GM18873 (cell line): ENCODE data around the gene NFATC4.

ENCODE experiments used
- ATAC-seq: cut with Tn5 transposase; IDR thresholded peaks from one replicate; pipeline ENCODE4 v1.9.1; 2021; ENCODE audit warnings: mild to moderate bottlenecking, moderate library complexity, moderate number of reproducible peaks; ENCODE audit not compliant: unreplicated experiment, low FRiP score

The NFATC4 gene

GRCh38 chr14:24404814-24405213 is 36.8 kb downstream of the NFATC4 start:
- ATAC-seq: no peak

- ATAC-seq: no peak
Observed at GRCh38 chr14:24406416-24406815, 38.4 kb downstream of the NFATC4 start.

DNA sequence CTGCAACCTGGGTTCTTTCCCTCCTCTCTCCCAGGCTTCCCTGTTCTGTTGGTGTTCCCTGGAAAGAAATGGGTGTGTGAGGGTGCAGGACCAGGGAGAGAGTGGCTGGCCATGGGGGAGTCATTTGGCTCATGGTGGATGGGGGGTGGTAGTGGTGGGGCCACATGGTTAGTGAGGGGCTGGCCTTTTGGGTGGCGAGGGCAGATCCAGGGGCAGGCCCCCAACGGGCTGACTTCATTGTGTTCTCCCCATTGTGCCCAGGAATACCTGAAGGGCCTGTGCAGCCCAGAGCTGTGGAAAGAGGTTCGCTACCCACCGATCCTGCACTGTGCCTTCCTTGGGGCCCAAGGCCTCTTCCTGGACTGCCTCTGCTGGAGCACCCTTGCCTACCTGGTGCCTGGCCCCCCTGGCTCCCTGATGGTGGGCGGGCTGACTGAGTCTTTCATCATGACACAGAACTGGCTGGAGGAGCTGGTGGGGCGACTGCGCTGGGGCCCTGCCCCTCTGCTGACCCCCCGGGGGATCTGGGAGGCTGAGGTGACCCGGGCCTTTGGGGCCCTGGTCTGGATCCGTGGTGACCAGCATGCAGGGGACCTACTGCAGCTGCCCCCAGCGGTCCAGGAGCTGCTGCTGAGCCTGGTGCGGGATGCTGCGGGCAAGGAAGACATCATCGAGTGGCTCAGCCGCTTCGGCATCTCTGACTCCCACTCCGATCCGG is 39.8 kb downstream of the NFATC4 start:
- no peak for ATAC-seq

DNA sequence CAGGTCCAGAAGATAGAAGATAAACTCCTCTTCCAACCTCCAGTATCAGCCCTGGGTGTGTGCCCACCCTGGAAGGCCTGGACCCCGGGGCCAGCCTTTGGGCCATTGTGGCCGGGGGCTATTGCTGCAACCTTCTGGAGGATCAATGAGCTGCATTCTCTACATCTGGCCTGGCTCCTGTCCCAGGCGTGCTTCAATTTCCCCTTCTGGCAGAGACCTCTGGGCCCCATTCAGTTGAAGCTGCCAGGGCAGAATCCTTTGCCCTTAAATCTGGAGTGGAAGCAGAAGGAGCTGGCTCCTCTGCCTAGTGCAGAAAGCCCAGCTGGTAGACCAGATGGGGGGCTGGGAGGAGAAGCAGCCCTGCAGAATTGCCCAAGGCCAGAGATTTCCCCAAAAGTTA is 40.8 kb downstream of the NFATC4 start:
- ATAC-seq: no peak

DNA sequence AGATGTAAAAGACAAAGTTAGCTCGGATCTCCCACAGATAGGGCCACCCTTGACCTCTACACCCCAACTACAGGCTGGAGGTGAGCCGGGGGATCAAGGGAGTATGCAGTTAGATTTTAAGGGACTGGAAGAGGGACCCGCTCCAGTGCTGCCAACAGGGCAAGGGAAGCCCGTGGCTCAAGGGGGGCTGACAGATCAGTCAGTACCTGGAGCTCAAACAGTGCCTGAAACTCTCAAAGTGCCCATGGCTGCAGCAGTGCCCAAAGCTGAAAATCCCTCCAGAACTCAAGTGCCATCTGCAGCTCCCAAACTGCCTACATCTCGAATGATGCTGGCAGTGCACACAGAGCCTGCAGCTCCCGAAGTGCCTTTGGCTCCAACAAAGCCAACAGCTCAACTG is 41.2 kb downstream of the NFATC4 start:
- no peak for ATAC-seq

DNA sequence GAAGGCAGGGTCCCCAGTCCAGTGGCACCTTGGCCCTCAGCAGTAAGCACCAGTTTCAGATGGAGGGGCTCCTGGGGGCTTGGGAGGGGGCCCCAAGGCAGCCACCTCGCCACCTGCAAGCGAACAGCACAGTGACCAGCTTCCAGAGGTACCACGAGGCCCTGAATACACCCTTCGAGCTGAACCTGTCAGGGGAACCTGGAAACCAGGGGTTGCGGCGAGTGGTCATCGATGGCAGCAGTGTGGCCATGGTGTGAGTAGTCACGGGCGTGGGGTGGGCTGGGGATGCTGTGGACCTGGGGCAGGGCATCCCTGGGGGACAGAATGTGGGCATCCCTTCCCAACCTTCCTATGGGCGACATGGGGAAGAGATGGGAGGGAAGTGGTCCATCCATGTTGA is 42.0 kb downstream of the NFATC4 start:
- no peak for ATAC-seq

DNA sequence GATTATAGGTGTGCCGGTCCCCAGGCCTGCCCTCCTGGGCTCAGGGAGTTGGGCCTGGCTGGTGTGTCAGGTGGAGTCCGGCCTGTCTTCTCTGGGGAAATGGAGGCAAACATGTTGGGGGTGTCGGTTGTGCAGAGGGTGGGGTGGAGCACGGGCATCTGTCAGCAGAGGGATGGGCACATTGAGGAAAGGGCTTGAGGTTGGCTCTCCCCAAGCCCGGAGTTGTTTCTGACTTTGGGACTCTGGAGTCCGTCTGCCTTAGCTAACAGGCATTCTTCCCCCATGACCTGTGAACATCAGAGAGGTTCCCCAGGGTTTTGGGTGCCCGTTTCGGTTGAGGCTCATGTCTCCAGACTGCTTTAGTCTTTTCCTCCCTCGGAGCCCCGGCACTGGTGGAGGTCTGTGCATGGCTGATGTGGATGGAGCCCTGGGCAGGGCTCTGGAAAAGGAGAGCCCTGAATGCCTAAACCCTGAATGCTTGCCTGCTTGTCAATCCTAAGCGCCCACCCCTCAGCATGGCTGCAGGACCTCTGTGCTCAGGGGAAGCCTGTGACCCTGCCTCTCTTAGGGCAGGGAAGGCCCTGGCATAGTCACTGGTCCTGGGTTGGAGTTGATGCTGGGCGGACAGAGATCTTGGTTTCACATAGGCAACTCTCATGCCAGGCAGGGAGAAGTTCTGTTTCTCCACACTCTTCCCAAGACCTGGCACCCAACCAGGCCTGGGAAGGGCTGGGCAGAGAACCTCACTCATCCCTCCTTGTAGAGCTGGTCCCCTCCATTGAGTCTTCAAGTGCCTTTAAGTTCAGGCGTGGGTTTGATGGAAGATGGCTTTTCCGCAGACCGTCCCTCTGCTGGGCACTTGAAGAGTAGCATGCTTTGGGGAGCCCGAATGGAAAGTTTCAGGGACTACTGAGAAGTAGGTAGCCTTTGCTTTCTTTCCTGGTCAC is 43.7 kb downstream of the NFATC4 start:
- no peak for ATAC-seq

- ATAC-seq: no peak
Observed at GRCh38 chr14:24414077-24414476, 46.1 kb downstream of the NFATC4 start.

GRCh38 chr14:24414732-24415420 is 46.9 kb downstream of the NFATC4 start:
- no peak for ATAC-seq

DNA sequence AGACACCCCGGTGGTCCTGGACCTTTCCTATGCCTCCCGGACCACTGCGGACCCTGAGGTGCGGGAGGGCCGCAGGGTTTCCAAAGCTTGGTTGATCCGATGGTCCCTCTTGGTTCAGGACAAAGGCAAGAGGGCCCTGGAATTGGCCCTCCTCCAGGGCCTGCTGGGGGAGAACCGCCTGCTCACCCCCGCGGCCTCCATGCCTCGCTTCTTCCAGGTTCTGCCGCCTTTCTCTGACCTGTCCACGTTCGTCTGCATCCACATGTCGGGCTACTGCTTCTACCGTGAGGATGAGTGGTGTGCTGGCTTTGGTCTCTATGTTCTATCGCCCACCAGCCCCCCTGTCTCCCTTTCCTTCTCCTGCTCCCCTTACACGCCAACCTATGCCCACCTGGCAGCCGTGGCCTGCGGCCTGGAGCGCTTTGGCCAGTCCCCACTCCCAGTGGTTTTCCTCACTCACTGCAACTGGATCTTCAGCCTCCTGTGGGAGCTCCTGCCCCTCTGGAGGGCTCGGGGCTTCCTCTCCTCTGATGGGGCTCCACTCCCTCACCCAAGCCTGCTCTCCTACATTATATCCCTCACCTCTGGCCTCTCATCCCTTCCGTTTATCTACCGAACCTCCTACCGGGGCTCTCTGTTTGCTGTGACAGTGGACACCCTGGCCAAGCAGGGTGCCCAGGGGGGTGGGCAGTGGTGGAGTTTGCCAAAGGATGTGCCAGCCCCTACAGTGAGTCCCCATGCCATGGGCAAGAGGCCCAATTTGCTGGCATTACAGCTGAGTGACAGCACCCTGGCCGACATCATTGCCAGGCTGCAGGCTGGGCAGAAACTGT is 47.7 kb downstream of the NFATC4 start:
- no peak for ATAC-seq

DNA sequence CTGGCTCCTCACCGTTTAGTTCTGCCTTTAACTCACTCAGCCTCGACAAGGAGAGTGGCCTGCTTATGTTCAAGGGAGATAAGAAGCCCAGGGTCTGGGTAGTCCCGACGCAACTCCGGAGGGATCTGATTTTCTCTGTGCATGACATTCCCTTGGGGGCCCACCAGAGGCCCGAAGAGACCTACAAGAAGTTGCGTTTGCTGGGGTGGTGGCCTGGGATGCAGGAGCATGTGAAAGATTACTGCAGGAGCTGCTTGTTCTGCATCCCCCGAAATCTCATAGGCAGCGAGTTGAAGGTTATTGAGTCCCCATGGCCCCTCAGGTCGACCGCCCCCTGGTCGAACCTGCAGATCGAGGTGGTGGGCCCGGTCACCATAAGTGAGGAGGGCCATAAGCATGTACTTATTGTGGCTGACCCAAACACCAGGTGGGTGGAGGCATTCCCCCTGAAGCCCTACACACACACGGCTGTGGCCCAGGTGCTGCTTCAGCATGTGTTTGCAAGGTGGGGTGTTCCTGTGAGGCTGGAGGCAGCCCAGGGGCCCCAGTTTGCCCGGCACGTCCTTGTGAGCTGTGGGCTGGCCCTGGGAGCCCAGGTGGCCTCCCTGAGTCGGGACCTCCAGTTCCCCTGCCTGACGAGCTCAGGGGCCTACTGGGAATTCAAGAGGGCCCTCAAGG is 48.4 kb downstream of the NFATC4 start:
- no peak for ATAC-seq

GRCh38 chr14:24416932-24417619 is 49.1 kb downstream of the NFATC4 start:
- no peak for ATAC-seq

- ATAC-seq: no peak
Observed at GRCh38 chr14:24417832-24418491, 50.0 kb downstream of the NFATC4 start.

DNA sequence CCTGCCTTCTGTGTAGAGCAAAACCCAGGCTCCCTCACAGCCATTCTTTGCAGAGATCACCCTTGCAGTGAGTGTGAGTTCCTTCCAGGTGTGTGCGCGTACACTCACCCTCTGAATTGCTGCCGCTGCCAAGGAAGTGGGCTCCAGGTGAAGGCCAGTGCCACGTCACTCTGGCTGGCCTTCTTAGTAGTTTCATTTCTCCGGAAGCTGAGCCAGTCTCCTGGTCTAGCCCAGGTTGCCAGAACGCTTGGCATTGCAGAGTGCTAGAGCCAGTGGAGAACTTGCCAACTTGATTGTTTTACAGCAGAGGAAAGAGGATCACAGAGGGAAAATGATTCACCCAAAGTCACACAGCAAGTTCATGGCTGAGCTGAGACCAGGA is 50.5 kb downstream of the NFATC4 start:
- no peak for ATAC-seq

DNA sequence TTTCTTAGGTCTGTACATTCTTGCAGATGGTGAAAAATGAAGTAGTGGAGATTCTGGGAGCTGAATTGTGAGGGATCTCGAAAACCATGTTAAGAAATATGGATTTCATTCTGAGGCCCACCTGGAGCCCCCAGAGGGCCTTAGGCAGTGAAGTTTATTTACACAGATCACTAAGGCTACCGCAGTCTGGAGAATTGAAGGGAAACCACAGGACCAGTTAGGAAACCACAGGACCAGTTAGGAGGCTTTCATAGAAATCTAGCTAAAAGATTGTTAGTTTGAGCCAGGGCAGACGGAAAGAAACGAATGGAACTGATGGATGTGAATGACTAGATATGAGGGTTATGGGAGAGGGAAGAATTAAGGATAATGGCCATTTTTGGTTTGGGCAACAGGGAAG is 54.3 kb downstream of the NFATC4 start:
- ATAC-seq: no peak

- no peak for ATAC-seq
Observed at GRCh38 chr14:24422694-24423601, 55.0 kb downstream of the NFATC4 start.

GRCh38 chr14:24425704-24426103 is 57.7 kb downstream of the NFATC4 start:
- ATAC-seq: no peak
